LNCaP clone FGC (cell line): Measurements from ENCODE around the gene COQ10A.

Experiments used
- DNase-seq: peaks from one replicate; pipeline ENCODE4 v3.0.0-alpha.2; 2011; ENCODE audit warnings: low read depth
- H3K4me3 ChIP-seq: 2 replicates; pipeline ENCODE4 v1.5.1; 2011; ENCODE audit warnings: mild to moderate bottlenecking, low read depth, low read length, control low read depth
- CTCF ChIP-seq: IDR thresholded peaks from 2 replicates; pipeline ENCODE4 v1.5.1; 2012; ENCODE audit warnings: mild to moderate bottlenecking; ENCODE audit not compliant: control insufficient read depth, insufficient read depth; ENCODE audit errors: extremely low read depth

The COQ10A gene

DNA sequence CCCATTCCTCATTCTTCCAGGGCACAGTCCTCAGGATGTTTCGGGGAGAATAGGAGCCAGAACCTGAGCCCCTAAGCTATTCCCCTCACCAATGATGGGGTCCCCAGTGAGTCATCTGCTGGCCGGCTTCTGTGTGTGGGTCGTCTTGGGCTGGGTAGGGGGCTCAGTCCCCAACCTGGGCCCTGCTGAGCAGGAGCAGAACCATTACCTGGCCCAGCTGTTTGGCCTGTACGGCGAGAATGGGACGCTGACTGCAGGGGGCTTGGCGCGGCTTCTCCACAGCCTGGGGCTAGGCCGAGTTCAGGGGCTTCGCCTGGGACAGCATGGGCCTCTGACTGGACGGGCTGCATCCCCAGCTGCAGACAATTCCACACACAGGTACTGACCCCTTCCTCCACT, 35.6 kb upstream of the COQ10A start:
- no peak overlapping the region for H3K4me3 ChIP-seq
- TF ChIP-seq CTCF, result no peak
- no peak for DNase-seq

DNA sequence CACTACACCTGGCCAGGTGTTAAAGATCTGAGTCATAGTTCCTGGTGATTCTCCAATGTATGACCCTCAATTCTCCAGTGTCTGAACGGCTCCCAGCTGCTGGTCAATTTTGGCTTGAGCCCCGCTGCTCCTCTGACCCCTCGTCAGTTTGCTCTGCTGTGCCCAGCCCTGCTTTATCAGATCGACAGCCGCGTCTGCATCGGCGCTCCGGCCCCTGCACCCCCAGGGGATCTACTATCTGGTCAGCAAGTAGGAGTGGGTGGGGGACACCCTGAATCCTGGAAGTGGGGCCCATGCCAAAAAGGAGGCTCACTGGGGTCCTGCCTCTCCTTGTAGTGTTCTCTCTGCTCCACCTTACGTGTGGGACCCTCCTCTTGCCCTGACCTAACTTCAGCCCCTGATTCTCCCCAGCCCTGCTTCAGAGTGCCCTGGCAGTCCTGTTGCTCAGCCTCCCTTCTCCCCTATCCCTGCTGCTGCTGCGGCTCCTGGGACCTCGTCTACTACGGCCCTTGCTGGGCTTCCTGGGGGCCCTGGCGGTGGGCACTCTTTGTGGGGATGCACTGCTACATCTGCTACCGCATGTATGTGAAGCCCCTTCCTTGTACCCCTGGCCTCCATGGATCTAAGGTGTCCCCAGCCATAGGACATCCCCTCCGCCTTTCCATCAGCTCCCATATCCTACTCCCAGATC, 31.9 kb upstream of the COQ10A start:
- no peak for TF ChIP-seq CTCF
- DNase-seq, result no peak
- no peak overlapping the region for H3K4me3 ChIP-seq

GRCh38 chr12:56236091-56236490, 30.7 kb upstream of the COQ10A start:
- DNase-seq, result no peak
- no peak for TF ChIP-seq CTCF
- no peak overlapping the region for H3K4me3 ChIP-seq

GRCh38 chr12:56236985-56237384, 29.8 kb upstream of the COQ10A start:
- H3K4me3 ChIP-seq, result no peak overlapping the region
- no peak for DNase-seq
- TF ChIP-seq CTCF, result no peak

GRCh38 chr12:56237552-56237951, 29.2 kb upstream of the COQ10A start:
- no peak for DNase-seq
- H3K4me3 ChIP-seq, result no peak overlapping the region
- TF ChIP-seq CTCF, result no peak

DNA sequence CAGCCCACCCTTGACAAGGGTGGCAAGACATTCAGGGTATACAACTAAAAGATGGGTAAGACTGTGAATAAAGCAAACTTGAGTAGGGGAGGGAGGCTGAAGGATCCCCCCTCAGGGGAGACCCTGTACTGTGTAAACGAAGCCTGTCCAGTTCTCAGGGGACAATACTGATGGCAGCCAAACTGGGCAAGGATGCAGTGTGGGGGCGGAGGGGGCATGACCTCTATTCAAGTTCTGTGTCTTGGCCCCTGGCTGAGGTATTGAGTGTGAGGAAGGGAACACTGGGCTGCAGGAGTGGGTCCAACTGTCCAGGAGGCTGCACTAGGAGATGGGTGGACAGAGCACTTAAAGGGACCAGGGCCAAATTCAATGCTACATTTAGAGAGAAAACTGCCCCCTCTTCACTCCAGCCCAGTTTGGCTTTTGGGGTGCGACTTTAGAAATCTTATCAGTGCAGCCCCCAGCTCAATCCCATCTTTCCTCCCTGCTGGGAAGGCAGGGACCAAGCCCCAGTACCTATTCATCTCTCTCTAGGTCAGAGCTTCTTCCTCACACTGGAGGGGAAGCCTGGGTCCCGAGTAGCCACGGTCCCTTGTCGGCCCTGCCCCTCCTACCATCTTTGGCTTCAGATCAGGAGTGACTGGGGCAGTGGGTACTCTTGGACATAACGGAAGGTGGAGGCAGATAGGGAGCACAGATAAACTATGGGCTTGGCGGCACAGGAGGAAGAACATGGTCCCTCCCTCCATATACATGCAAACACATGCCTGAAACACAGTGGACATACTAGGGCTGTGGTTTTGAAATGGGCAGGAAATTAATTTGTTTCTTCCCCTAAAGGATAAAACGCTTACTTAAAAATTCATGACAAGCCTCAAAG, 25.1 kb upstream of the COQ10A start:
- no peak overlapping the region for H3K4me3 ChIP-seq
- no peak for TF ChIP-seq CTCF
- no peak for DNase-seq
